ENCODE data around the gene PLXDC1. TPM values are rescaled to one million over a fixed set of nuclear protein-coding genes. Genes with fewer than 3 reads are reported as not detected.

PLXDC1 gene
- total and polyA plus RNA-seq, 2 of the 13 experiments (the other 11 are each of a cell fraction or from before 2014, with no cell fraction given), result not detected

DNA sequence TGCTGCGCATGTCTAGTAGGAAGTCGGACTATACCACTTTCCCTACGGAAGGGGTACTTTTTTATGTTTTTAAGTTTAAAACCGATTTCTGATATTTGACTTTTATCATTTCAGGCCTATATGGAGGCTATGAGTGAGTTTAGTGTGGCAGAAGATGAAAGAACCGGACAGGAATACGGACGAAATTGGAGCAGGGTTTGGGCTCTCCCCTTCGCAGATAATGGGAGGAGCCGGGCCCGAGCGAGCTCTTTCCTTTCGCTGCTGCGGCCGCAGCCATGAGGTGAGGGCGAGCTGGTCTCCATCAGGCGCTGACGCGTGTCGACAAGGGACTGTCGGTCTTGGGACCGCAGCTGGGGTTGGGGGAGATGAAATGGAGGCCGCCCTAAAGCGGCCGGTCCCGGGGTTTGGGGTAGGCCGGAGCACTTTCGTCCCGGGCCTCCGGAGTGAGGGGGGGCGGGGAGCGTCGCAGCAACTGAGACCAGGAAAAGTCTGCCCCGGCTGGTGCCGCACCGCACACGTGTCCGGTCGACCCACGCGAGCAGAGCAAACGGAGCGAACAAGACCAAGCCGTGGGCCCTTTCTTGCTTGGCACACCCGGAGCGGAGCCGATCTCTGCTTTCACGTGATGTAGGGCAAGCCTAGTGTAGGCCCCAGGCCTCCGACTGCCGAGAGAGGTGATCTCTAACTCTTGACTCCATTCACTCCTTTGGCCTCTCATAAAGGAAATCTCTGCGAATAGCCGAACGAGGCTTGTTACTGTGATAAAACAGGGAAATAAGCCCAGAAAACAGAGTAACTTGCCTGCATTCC is 48.8 kb upstream of the PLXDC1 start, which contains the start of gene RPL19 (continued):
- TF ChIP-seq FOXO4 (CRISPR knock-in tag; conservative IDR thresholded peaks at IDR 0.05) (peak; percentile 99), HBP1 (CRISPR knock-in tag; IDR thresholded peaks at IDR 0.05; ENCODE audit: low read depth) (peak; percentile 90), DMAP1 (CRISPR knock-in tag; IDR thresholded peaks at IDR 0.05) (peak; percentile 95), ZNF18 (CRISPR knock-in tag; IDR thresholded peaks at IDR 0.05; ENCODE audit: insufficient replicate concordance) (no peak), PRMT3 (CRISPR knock-in tag; IDR thresholded peaks at IDR 0.05; ENCODE audit: borderline replicate concordance, low read depth) (no peak; the same call in 1 of the 2 replicates), NFE2 (CRISPR knock-in tag; IDR thresholded peaks at IDR 0.05) (0 out of 2 replicates have a peak, but pooled peaks have one; percentile 13), ZNF75D (CRISPR knock-in tag; IDR thresholded peaks at IDR 0.05; ENCODE audit: borderline replicate concordance) (no peak), ZNF33B (CRISPR knock-in tag; IDR thresholded peaks at IDR 0.05) (no peak), ATF5 (CRISPR knock-in tag; IDR thresholded peaks at IDR 0.05; ENCODE audit: low read depth) (peak; percentile 68; the same call in 1 of the 2 replicates), SKIL (CRISPR knock-in tag; IDR thresholded peaks at IDR 0.05; ENCODE audit: borderline replicate concordance) (no peak), FOXA1 (IDR thresholded peaks at IDR 0.05) (no peak), FOXA1 (CRISPR knock-in tag; IDR thresholded peaks at IDR 0.05) (peak; percentile 8; the same call in 1 of the 2 replicates), ZFP36L2 (CRISPR knock-in tag; IDR thresholded peaks at IDR 0.05) (peak; percentile 40; the same call in 1 of the 2 replicates), RFX5 (IDR thresholded peaks at IDR 0.05; ENCODE audit: low read depth, low read length) (no peak), CAMTA2 (CRISPR knock-in tag; IDR thresholded peaks at IDR 0.05; ENCODE audit: borderline replicate concordance) (peak; percentile 51; the same call in 1 of the 2 replicates)
- TF ChIP-seq, protein P1, sequence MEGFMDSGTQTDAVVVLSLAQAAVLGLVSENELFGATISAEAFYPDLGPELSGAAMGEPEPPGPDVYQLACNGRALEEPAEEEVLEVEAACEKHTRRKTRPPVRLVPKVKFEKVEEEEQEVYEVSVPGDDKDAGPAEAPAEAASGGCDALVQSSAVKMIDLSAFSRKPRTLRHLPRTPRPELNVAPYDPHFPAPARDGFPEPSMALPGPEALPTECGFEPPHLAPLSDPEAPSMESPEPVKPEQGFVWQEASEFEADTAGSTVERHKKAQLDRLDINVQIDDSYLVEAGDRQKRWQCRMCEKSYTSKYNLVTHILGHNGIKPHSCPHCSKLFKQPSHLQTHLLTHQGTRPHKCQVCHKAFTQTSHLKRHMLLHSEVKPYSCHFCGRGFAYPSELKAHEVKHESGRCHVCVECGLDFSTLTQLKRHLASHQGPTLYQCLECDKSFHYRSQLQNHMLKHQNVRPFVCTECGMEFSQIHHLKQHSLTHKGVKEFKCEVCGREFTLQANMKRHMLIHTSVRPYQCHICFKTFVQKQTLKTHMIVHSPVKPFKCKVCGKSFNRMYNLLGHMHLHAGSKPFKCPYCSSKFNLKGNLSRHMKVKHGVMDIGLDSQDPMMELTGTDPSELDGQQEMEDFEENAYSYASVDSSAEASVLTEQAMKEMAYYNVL (CRISPR knock-in tag; IDR thresholded peaks at IDR 0.05; ENCODE audit: borderline replicate concordance), result 0 out of 2 replicates have a peak, but pooled peaks have one; percentile 42
- TF ChIP-seq, protein P2, sequence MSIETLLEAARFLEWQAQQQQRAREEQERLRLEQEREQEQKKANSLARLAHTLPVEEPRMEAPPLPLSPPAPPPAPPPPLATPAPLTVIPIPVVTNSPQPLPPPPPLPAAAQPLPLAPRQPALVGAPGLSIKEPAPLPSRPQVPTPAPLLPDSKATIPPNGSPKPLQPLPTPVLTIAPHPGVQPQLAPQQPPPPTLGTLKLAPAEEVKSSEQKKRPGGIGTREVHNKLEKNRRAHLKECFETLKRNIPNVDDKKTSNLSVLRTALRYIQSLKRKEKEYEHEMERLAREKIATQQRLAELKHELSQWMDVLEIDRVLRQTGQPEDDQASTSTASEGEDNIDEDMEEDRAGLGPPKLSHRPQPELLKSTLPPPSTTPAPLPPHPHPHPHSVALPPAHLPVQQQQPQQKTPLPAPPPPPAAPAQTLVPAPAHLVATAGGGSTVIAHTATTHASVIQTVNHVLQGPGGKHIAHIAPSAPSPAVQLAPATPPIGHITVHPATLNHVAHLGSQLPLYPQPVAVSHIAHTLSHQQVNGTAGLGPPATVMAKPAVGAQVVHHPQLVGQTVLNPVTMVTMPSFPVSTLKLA (IDR thresholded peaks at IDR 0.05), result peak; percentile 24; the same call in 1 of the 2 replicates
